K562 treated with DMSO at 1 percent for 4 hours (cell line): Measurements from ENCODE around the gene FMNL2. TPM values are rescaled to one million over a fixed set of nuclear protein-coding genes. Genes with fewer than 3 reads are reported as not detected.

Source experiments
- total RNA-seq: library from RNA; unstranded; fragments of 300-600 nt; gene quantifications from 2 replicates; pipeline ENCODE4 v1.2.3, GENCODE V29; 2022; ENCODE audit not compliant: insufficient read depth

FMNL2 gene
- 0.46 TPM in 1 of 2 replicates, not detected in the other for total RNA-seq

DNA sequence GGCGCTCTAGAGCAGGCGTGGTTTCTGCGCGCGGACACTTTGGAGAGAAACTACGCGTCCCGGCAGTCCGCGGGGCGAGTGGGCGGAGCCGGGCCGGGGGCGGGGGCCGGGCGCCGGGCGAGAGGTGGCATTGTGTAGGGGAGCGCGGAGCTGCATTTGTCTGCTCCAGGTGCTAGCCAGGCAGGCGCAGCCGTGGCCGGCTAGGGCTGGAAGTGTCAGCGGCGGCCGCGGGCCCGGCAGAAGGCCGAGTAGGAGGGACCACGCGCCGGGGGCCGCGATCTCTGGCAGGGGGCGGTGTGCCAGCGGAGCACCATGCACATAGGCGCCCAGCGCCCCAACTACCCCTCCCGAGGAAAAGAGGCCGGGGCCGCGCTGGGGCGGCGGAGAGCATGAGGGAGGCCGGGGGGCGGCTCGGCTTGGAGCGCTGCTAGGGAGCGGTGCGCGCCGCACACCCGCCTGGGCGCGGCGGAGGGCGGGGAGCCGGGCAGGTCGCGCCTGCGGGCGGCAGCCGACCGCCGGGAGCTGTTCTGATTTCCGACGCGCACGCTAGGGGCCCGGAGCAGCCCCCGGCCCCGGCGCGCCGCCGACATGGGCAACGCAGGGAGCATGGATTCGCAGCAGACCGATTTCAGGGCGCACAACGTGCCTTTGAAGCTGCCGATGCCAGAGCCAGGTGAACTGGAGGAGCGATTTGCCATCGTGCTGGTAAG lies at the start of gene FMNL2:
FMNL2 (plus strand) TSS at position 159 of the 710 bp plus-strand sequence.

Other genes with a start within 250 kb of the FMNL2 start
- gene CACNB4, start 236.1 kb upstream of the FMNL2 start, total RNA-seq = not detected in 2 replicates
- 5.6 and 6.1 TPM in 2 replicates for gene STAM2, start 159.4 kb upstream of the FMNL2 start, total RNA-seq